Cardiac fibroblast (primary cell): ENCODE data around the gene MRPL14.

Experiments
- DNase-seq, 2 donors: peaks; one replicate each; pipeline versions ENCODE4 v3.0.0 to v3.0.0-alpha.2; 2010; ENCODE audit warnings: low read depth in 2 of 2
- H3K4me3 ChIP-seq, 2 donors: replicated peaks in 1 of 2; 1 replicate in 1 of 2; 2 replicates in 1 of 2; pipeline ENCODE4 v1.5.1; 2011; ENCODE audit warnings: low read depth in 2 of 2, low read length in 2 of 2, mild to moderate bottlenecking in 2 of 2, moderate library complexity in 1 of 2
- CTCF ChIP-seq: IDR thresholded peaks from one replicate; pipeline ENCODE4 v1.5.1; 2011; ENCODE audit warnings: low read depth, mild to moderate bottlenecking, low read length, inconsistent platforms

Gene MRPL14

DNA sequence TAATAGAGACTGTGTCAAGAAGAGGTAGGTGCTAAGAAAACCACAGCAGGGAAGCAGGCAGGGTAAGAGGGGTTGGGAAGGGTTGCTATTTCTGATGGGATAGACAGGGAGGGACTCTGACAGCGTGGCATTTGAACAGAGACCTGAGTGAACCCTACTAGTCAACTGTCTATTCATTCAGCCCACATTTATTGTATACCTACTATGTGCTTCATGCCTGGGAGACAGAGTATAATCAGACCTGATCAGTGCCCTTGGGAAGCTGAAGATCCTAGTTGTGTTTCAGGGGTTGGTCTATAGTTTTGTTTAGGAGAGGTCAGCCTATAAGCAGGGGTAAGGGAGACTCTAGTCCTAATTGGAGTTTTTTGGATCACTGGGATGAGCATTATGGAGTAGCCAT, 16.5 kb upstream of the MRPL14 start:
- H3K4me3 ChIP-seq: no peak overlapping the region
- no peak for TF ChIP-seq CTCF
- DNase-seq: no peak

DNA sequence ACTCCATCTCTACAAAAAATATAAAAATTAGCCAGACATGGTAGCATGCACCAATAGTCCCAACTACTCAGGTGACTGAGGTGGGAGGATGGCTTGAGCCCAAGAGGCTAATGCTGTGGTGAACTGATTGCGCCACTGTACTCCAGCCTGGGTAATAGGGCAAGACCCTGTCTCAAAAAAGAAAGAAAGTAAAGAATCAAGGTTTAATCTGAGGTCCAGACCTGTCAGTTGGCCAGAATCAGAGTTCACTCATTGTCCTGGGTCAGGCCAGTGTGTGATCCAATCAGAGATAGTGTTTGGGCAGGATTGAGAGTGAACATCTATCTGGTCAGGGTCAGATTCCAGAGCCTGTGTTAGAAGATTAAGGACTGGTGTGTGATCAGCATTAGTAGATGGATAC, 15.6 kb upstream of the MRPL14 start:
- no peak for DNase-seq
- no peak overlapping the region for H3K4me3 ChIP-seq
- no peak for TF ChIP-seq CTCF

GRCh38 chr6:44139351-44139743, 12.1 kb upstream of the MRPL14 start:
- DNase-seq: no peak
- no peak overlapping the region for H3K4me3 ChIP-seq
- TF ChIP-seq CTCF: no peak

DNA sequence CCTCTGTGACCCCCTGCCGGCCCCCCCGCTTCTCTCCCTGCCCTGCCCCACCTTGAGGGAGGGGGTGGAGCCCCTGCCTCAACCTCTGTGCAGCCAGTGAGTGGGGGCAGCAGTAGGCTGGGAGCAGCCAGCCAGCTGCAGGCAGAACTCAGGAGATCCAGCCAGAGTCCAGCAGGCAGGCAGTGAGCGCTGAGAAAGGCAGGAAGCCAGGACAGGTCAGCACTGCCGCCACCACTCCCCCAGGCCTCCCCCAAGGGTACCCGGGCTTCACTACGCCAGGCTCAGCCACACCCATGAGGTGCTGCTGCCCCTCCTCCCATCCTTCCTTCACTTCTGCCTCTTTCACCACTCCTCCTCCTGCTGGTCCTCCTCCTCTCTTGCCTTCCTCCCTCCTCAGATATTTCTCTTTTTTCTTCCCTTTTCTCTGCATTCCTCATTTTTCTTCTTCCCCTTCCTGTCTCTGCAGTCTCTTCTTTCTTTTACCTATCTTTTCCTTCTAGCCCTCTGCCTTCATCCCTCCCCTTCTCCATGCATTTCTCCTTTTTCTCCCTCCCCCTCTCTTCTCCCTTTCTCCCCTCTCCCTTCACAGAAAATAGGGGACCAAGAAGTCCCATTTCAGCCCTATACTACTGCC, 11.6 kb upstream of the MRPL14 start:
- DNase-seq: no peak
- no peak overlapping the region for H3K4me3 ChIP-seq
- TF ChIP-seq CTCF: no peak

DNA sequence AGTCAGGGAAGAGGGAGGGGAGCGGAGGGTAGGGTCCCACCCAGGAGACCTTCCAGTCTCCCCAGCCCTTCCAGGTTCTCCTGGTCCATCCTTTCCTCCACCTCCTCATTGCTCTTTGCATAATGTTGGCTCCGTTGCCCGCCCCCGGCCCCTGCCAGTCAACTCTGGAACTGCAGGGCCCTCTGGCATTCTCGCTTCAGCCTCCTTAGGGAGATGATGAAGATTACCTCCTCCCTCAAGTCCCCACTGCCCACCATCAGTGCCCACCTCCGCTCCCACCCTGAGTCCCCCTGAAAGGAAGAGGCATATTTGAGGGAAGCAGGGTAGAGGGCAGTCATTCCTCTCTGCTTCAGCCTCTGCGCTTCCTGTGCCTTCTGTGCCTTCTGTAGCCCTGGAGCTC, 8.6 kb upstream of the MRPL14 start:
- no peak overlapping the region for H3K4me3 ChIP-seq
- DNase-seq: no peak
- no peak for TF ChIP-seq CTCF

- no peak for DNase-seq
- H3K4me3 ChIP-seq: no peak overlapping the region
- no peak for TF ChIP-seq CTCF
Observed at GRCh38 chr6:44135173-44135758, 8.0 kb upstream of the MRPL14 start.
